ENCODE results near the gene ANAPC10.

DNA sequence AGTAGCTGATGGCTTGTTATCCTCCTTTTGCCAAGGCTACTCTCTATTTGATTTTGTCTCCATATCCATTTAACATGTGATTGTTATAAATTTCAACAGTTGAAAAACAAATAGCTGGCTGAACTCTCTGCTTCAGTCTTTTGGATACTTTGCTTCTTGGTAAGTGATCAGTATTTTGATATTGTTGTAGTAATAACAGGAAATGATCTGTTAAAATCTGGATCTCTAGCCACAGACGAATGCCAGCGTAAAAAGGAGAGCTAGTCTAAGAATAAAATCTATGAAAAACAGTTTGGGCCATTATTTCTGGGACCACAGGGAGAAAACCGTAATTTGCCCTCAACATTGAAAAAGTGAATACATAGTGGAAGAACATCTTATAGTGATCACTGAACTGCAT is 113.8 kb downstream of the ANAPC10 start:
- TF ChIP-seq, protein P1, sequence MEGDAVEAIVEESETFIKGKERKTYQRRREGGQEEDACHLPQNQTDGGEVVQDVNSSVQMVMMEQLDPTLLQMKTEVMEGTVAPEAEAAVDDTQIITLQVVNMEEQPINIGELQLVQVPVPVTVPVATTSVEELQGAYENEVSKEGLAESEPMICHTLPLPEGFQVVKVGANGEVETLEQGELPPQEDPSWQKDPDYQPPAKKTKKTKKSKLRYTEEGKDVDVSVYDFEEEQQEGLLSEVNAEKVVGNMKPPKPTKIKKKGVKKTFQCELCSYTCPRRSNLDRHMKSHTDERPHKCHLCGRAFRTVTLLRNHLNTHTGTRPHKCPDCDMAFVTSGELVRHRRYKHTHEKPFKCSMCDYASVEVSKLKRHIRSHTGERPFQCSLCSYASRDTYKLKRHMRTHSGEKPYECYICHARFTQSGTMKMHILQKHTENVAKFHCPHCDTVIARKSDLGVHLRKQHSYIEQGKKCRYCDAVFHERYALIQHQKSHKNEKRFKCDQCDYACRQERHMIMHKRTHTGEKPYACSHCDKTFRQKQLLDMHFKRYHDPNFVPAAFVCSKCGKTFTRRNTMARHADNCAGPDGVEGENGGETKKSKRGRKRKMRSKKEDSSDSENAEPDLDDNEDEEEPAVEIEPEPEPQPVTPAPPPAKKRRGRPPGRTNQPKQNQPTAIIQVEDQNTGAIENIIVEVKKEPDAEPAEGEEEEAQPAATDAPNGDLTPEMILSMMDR (IDR thresholded peaks at IDR 0.05), result no peak
- no peak for TF ChIP-seq POLR2A (IDR thresholded peaks at IDR 0.05)
